Measurements from ENCODE around the gene NANOS3. TPM values are rescaled to one million over a fixed set of nuclear protein-coding genes. Genes with fewer than 3 reads are reported as not detected.

NANOS3 gene
- total and polyA plus RNA-seq, 9 of the 15 experiments (the other 6 are each of a cell fraction or from before 2014, with no cell fraction given), result not detected

- TF ChIP-seq ATF6 (CRISPR knock-in tag; IDR thresholded peaks at IDR 0.05), result no peak; the same call in 1 of the 2 replicates
- TF ChIP-seq ZNF197 (CRISPR knock-in tag; IDR thresholded peaks at IDR 0.05; ENCODE audit: low read depth), result no peak
- TF ChIP-seq SMAD2 (IDR thresholded peaks at IDR 0.05; ENCODE audit: low read depth, low read length), result no peak
- TF ChIP-seq MTF1 (CRISPR knock-in tag; IDR thresholded peaks at IDR 0.05; ENCODE audit: borderline replicate concordance), result no peak
- 0 out of 2 replicates have a peak, but pooled peaks have one; percentile 16 for TF ChIP-seq LCOR (CRISPR knock-in tag; IDR thresholded peaks at IDR 0.05)
- TF ChIP-seq PRMT5 (CRISPR knock-in tag; IDR thresholded peaks at IDR 0.05), result no peak
- peak; percentile 12 for TF ChIP-seq SMAD1 (IDR thresholded peaks at IDR 0.05; ENCODE audit: low read depth, low read length, partially characterized antibody)
- TF ChIP-seq ZNF740 (CRISPR knock-in tag; IDR thresholded peaks at IDR 0.05), result no peak
- TF ChIP-seq ZNF740 (tag; IDR thresholded peaks at IDR 0.05), result no peak
- no peak for TF ChIP-seq THRA (IDR thresholded peaks at IDR 0.05)
- no peak for TF ChIP-seq COPS2 (conservative IDR thresholded peaks at IDR 0.05)
- TF ChIP-seq MXI1 (IDR thresholded peaks at IDR 0.05; ENCODE audit: low read depth, low read length), result no peak
- 0 out of 2 replicates have a peak, but pooled peaks have one; percentile 43 for TF ChIP-seq ZNF232 (CRISPR knock-in tag; IDR thresholded peaks at IDR 0.05)
- TF ChIP-seq RBM34 (IDR thresholded peaks at IDR 0.05; ENCODE audit: borderline replicate concordance, insufficient read depth, low read length), result 0 out of 2 replicates have a peak, but pooled peaks have one; percentile 60
- no peak for TF ChIP-seq ZNF140 (CRISPR knock-in tag; IDR thresholded peaks at IDR 0.05)
- TF ChIP-seq XRCC5 (IDR thresholded peaks at IDR 0.05; ENCODE audit: low read depth, low read length), result peak; percentile 75; the same call in 1 of the 2 replicates
- TF ChIP-seq DPF2 (IDR thresholded peaks at IDR 0.05), result no peak
- TF ChIP-seq IRF1 (CRISPR knock-in tag; IDR thresholded peaks at IDR 0.05; ENCODE audit: borderline replicate concordance), result no peak
- peak; percentile 63 for TF ChIP-seq CREM (IDR thresholded peaks at IDR 0.05; ENCODE audit: low read depth)
- TF ChIP-seq ZNF57 (CRISPR knock-in tag; IDR thresholded peaks at IDR 0.05), result no peak
- no peak for TF ChIP-seq HNRNPK (IDR thresholded peaks at IDR 0.05; ENCODE audit: low read depth, low read length, poor library complexity, severe bottlenecking)
- TF ChIP-seq ELF2 (CRISPR knock-in tag; IDR thresholded peaks at IDR 0.05), result peak; percentile 46; the same call in 1 of the 2 replicates
- TF ChIP-seq ZNF212 (CRISPR knock-in tag; IDR thresholded peaks at IDR 0.05), result no peak
- no peak for TF ChIP-seq DDX20 (tag; IDR thresholded peaks at IDR 0.05; ENCODE audit: low read depth)
Observed at GRCh38 chr19:13833330-13834243, 43.3 kb upstream of the NANOS3 start (continued).
